GM18909 (cell line): ENCODE measurements around the gene B4GALT5.
"Not testable (repeated sequence)": the region's sequence is repeated elsewhere in the genome, so short reads cannot be mapped to it uniquely, and the experiment has no call there.

ENCODE experiments used
- ATAC-seq: cut with Tn5 transposase; IDR thresholded peaks from one replicate; pipeline ENCODE4 v1.9.1; 2021; ENCODE audit warnings: mild to moderate bottlenecking; ENCODE audit not compliant: unreplicated experiment, poor library complexity

The B4GALT5 gene

GRCh38 chr20:49635166-49635565 is 78.5 kb downstream of the B4GALT5 start:
- no peak for ATAC-seq

- ATAC-seq, result no peak
Measured at GRCh38 chr20:49634116-49634515, 79.6 kb downstream of the B4GALT5 start.

- no peak for ATAC-seq
Measured at GRCh38 chr20:49633643-49634042, 80.0 kb downstream of the B4GALT5 start.

- ATAC-seq, result no peak
Measured at GRCh38 chr20:49633023-49633422, 80.7 kb downstream of the B4GALT5 start.

GRCh38 chr20:49631856-49632418 is 81.7 kb downstream of the B4GALT5 start:
- ATAC-seq, result no peak

- peak; percentile 24 for ATAC-seq
Measured at GRCh38 chr20:49631061-49631716, 82.5 kb downstream of the B4GALT5 start.

- peak; percentile 89 for ATAC-seq
Measured at GRCh38 chr20:49630396-49630951, 83.2 kb downstream of the B4GALT5 start.

GRCh38 chr20:49629606-49630005 is 84.1 kb downstream of the B4GALT5 start:
- no peak for ATAC-seq

GRCh38 chr20:49628280-49628679 is 85.4 kb downstream of the B4GALT5 start:
- not testable (repeated sequence) for ATAC-seq

- ATAC-seq, result no peak
Measured at GRCh38 chr20:49627329-49627761, 86.3 kb downstream of the B4GALT5 start.

GRCh38 chr20:49624988-49625387 is 88.7 kb downstream of the B4GALT5 start:
- not testable (repeated sequence) for ATAC-seq

GRCh38 chr20:49624317-49624716 is 89.4 kb downstream of the B4GALT5 start:
- ATAC-seq, result no peak

GRCh38 chr20:49622243-49622642 is 91.4 kb downstream of the B4GALT5 start:
- no peak for ATAC-seq

- peak; percentile 87 for ATAC-seq
Measured at GRCh38 chr20:49620364-49621240, 93.1 kb downstream of the B4GALT5 start.

GRCh38 chr20:49619113-49620048 is 94.3 kb downstream of the B4GALT5 start:
- ATAC-seq, result no peak

- ATAC-seq, result no peak
Measured at GRCh38 chr20:49618289-49618688, 95.4 kb downstream of the B4GALT5 start.

GRCh38 chr20:49617394-49617793 is 96.3 kb downstream of the B4GALT5 start:
- ATAC-seq, result not testable (repeated sequence)

GRCh38 chr20:49616154-49617007 is 97.3 kb downstream of the B4GALT5 start:
- no peak for ATAC-seq
